ENCODE results near the gene TCF15. TPM values are rescaled to one million over a fixed set of nuclear protein-coding genes. Genes with fewer than 3 reads are reported as not detected.
A peak's percentile ranks its signal among the peaks of the same experiment; 100 is the strongest.

Gene TCF15
- total RNA-seq, 4 donors from 2014 or later: not detected

DNA sequence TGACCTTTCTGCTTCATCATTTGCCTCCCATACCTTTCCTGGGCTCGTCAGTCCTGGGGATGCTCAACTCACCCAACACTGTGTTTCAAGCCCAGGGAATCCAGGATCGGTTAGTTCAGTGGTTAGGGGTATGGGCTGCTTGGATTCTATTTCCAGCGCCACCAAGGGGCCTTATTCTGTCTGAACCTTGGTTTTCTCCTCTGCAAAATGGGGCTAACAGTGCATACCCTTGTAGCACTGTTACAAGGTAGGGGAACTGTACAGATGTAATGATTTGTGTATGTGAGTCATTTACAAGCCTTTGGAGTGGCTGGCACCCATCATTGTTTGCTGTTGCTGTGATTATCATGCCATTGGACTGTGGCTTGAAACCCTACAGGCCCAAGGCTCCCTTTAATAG, 52.0 kb downstream of the TCF15 start:
- in situ Hi-C loops (cut with MboI; ENCODE audit: low pct_ligation_motif_present in 1 of 4, low pct_unique_long_range_greater_than_20kb in 1 of 4, low sequenced_read_pairs in 3 of 4): loop anchor here in 3 of 4 donors (10.0 to 25.0 kb wide), 3 partner anchors 87 to 179 kb away; no protein-coding TSS in a partner anchor
- H3K36me3 ChIP-seq: no peaks in the 10 kb centered on the region
- 85% methylated on average over 3 of the region's 3 CpGs; no CpG with 5 or more reads in 1 of the 2 donors for WGBS, 2 donors (ENCODE audit: low coverage in 1 of 2)
- TF ChIP-seq, protein P1, sequence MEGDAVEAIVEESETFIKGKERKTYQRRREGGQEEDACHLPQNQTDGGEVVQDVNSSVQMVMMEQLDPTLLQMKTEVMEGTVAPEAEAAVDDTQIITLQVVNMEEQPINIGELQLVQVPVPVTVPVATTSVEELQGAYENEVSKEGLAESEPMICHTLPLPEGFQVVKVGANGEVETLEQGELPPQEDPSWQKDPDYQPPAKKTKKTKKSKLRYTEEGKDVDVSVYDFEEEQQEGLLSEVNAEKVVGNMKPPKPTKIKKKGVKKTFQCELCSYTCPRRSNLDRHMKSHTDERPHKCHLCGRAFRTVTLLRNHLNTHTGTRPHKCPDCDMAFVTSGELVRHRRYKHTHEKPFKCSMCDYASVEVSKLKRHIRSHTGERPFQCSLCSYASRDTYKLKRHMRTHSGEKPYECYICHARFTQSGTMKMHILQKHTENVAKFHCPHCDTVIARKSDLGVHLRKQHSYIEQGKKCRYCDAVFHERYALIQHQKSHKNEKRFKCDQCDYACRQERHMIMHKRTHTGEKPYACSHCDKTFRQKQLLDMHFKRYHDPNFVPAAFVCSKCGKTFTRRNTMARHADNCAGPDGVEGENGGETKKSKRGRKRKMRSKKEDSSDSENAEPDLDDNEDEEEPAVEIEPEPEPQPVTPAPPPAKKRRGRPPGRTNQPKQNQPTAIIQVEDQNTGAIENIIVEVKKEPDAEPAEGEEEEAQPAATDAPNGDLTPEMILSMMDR (IDR thresholded peaks at IDR 0.05): no peak
- H3K4me1 ChIP-seq: no peaks in the 10 kb centered on the region
- H3K27ac ChIP-seq: no peak overlapping the region
- no peak for DNase-seq
- no peaks in the 10 kb centered on the region for H3K9me3 ChIP-seq
- intact Hi-C loops (cut with DNase I; ENCODE audit: low total_unique reads): no loop called here
- H3K27me3 ChIP-seq: peaks cover 50% of the 10 kb centered on the region
- no peak overlapping the region for H3K4me3 ChIP-seq

DNA sequence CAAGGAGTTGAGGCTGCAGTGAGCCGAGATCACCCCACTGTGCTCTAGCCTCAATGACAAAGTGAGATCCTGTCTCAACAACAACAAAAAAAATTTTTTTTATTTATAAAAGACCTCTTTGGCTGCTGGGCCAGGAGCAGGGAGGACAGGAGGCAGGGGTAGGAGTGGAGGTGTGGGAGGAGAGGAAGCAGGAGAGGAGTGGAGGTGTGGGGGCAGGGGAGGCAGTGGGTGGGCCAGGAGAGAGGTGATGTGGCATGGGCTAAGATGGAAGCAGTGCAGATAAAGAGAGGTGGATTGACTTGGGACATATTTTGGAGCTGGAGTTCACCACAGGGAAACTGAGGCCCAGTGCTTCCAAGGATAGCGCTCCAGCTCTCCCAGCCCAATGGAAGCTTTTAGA, 53.1 kb downstream of the TCF15 start:
- WGBS, 2 donors (ENCODE audit: low coverage in 1 of 2): 95 to 100% methylated on average over 1 to 2 of the region's 2 CpGs
- intact Hi-C loops (cut with DNase I; ENCODE audit: low total_unique reads) (no loop called here), in situ Hi-C loops (cut with MboI; ENCODE audit: low pct_ligation_motif_present in 1 of 4, low pct_unique_long_range_greater_than_20kb in 1 of 4, low sequenced_read_pairs in 3 of 4) (loop anchor here in 3 of 4 donors (10.0 to 25.0 kb wide), 3 partner anchors 88 to 180 kb away; no protein-coding TSS in a partner anchor)
- Histone ChIP-seq H3K4me1 (no peaks in the 10 kb centered on the region), H3K27me3 (peaks cover 54% of the 10 kb centered on the region), H3K4me3 (no peak overlapping the region), H3K27ac (no peak overlapping the region), H3K9me3 (no peaks in the 10 kb centered on the region), H3K36me3 (no peaks in the 10 kb centered on the region)
- TF ChIP-seq POLR2A (IDR thresholded peaks at IDR 0.05) (no peak), EP300 (IDR thresholded peaks at IDR 0.05; ENCODE audit: low read depth) (no peak), POLR2AphosphoS5 (IDR thresholded peaks at IDR 0.05) (no peak)
- TF ChIP-seq, protein P1 (IDR thresholded peaks at IDR 0.05): no peak
- no peak for DNase-seq

DNA sequence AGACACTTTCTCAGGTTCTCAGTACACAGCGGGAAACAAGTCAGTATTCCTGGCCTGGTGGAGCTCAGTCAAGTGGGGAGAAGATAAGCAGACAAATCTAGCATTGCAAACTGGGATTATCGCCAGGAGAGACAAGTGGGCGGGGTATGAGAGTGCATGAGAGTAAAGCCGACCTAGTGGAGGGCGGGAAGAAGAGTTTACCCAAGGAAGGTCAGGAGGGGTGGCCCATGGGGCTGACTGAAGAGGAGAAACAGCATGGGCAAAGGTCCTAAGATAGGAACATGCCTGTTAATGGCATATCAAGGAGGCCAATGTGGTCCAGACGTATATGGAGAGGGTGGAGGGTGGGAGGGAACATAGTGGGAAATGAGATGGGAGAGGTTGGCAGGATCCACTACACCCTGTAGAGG, 54.1 kb downstream of the TCF15 start:
- no peaks in the 10 kb centered on the region for H3K36me3 ChIP-seq
- peaks cover 48% of the 10 kb centered on the region for H3K27me3 ChIP-seq
- no peaks in the 10 kb centered on the region for H3K4me1 ChIP-seq
- intact Hi-C loops (cut with DNase I; ENCODE audit: low total_unique reads): no loop called here
- TF ChIP-seq POLR2AphosphoS5 (IDR thresholded peaks at IDR 0.05) (no peak), EP300 (IDR thresholded peaks at IDR 0.05; ENCODE audit: low read depth) (no peak), POLR2A (IDR thresholded peaks at IDR 0.05) (no peak)
- TF ChIP-seq, protein P1 (IDR thresholded peaks at IDR 0.05): no peak
- in situ Hi-C loops (cut with MboI; ENCODE audit: low pct_ligation_motif_present in 1 of 4, low pct_unique_long_range_greater_than_20kb in 1 of 4, low sequenced_read_pairs in 3 of 4): loop anchor here in 3 of 4 donors (10.0 to 25.0 kb wide), 3 partner anchors 89 to 181 kb away; no protein-coding TSS in a partner anchor
- peak; percentile 25 for DNase-seq
- no peak overlapping the region for H3K4me3 ChIP-seq
- H3K27ac ChIP-seq: no peak overlapping the region
- 19 to 30% methylated on average over 3 to 6 of the region's 6 CpGs for WGBS, 2 donors (ENCODE audit: low coverage in 1 of 2)
- H3K9me3 ChIP-seq: no peaks in the 10 kb centered on the region

Other genes with a start within 250 kb of the TCF15 start
- gene TRIB3, start 229.5 kb downstream of the TCF15 start, total RNA-seq: 10 to 100 TPM in 2 of 4 donors, 1 to 10 TPM in 2; 3.8 to 11.3 (median 7.9) TPM
- gene RBCK1, start 202.0 kb downstream of the TCF15 start, total RNA-seq: 100 to 1,000 TPM; 101 to 152 (median 110) TPM
- 10 to 100 TPM; 29.1 to 65.5 (median 36.9) TPM for gene TBC1D20, start 147.8 kb downstream of the TCF15 start, total RNA-seq
- gene CSNK2A1, start 66.5 kb downstream of the TCF15 start, total RNA-seq: 100 to 1,000 TPM in 1 of 4 donors, 10 to 100 TPM in 3; 76.7 to 100 (median 82.6) TPM
- 10 to 100 TPM in 3 of 4 donors, 1 to 10 TPM in 1; 8.6 to 43.0 (median 21.2) TPM for gene SRXN1, start 42.9 kb upstream of the TCF15 start, total RNA-seq
- not detected for gene SCRT2, start 65.5 kb upstream of the TCF15 start, total RNA-seq
- 10 to 100 TPM in 3 of 4 donors, 1 to 10 TPM in 1; 7.2 to 35.9 (median 15.3) TPM for gene SLC52A3, start 158.2 kb upstream of the TCF15 start, total RNA-seq
- 10 to 100 TPM in 1 of 4 donors, 1 to 10 TPM in 3; 4.0 to 14.6 (median 6.9) TPM for gene FAM110A, start 223.4 kb upstream of the TCF15 start, total RNA-seq

All from transverse colon (tissue), 4 donors.